NOMO-1 treated with DMSO at 0.1 percent for 48 hours (cell line): Measurements from ENCODE around the gene RANBP1.
"Not testable (repeated sequence)": the region's sequence is repeated elsewhere in the genome, so short reads cannot be mapped to it uniquely, and the experiment has no call there.

Experiments used
- DNase-seq: peaks from one replicate; lab custom pipeline; 2025; ENCODE audit not compliant: unreplicated experiment; lab: John Stamatoyannopoulos, UW

The RANBP1 gene

GRCh38 chr22:20115691-20116375 is at the start of gene RANBP1:
Gene RANBP1 (plus strand): TSS chr22:20116104. CDS start chr22:20116185, 81 bp downstream.
- DNase-seq: no peak

- DNase-seq: no peak
Measured at GRCh38 chr22:20066617-20067383, 49.1 kb upstream of the RANBP1 start.

- not testable (repeated sequence) for DNase-seq
Measured at GRCh38 chr22:20067384-20067682, 48.6 kb upstream of the RANBP1 start.

GRCh38 chr22:20068640-20069039 is 47.3 kb upstream of the RANBP1 start:
- DNase-seq: no peak

- DNase-seq: no peak
Measured at GRCh38 chr22:20069331-20070042, 46.4 kb upstream of the RANBP1 start.

- no peak for DNase-seq
Measured at GRCh38 chr22:20071524-20071972, 44.4 kb upstream of the RANBP1 start.

- no peak for DNase-seq
Measured at GRCh38 chr22:20076627-20077172, 39.2 kb upstream of the RANBP1 start.

- peak; percentile 71 for DNase-seq
Measured at GRCh38 chr22:20079745-20080444, 36.0 kb upstream of the RANBP1 start, which contains the start of gene DGCR8. Gene DGCR8 (plus strand): TSS chr22:20080241. CDS start chr22:20085964, 5,723 bp downstream.

GRCh38 chr22:20080445-20080775 is 35.5 kb upstream of the RANBP1 start:
- peak; percentile 26 for DNase-seq

- DNase-seq: no peak
Measured at GRCh38 chr22:20080776-20081654, 34.9 kb upstream of the RANBP1 start.

- DNase-seq: no peak
Measured at GRCh38 chr22:20083157-20083890, 32.6 kb upstream of the RANBP1 start.

GRCh38 chr22:20083891-20084546 is 31.9 kb upstream of the RANBP1 start:
- DNase-seq: no peak

GRCh38 chr22:20084547-20085413 is 31.1 kb upstream of the RANBP1 start:
- DNase-seq: no peak

GRCh38 chr22:20085651-20086050 is 30.3 kb upstream of the RANBP1 start:
- no peak for DNase-seq

- DNase-seq: no peak
Measured at GRCh38 chr22:20086101-20086599, 29.8 kb upstream of the RANBP1 start.

- DNase-seq: no peak
Measured at GRCh38 chr22:20086763-20087162, 29.1 kb upstream of the RANBP1 start.

GRCh38 chr22:20087319-20088262 is 28.3 kb upstream of the RANBP1 start:
- no peak for DNase-seq
